GM23338 (cell line): ENCODE measurements around the gene DHX58. TPM values are rescaled to one million over a fixed set of nuclear protein-coding genes. Genes with fewer than 3 reads are reported as not detected.

Experiments
- ATAC-seq: fragments of 200-7000 bp; cut with Tn5 transposase; 3 replicates; pipeline ENCODE4 v1.9.1; 2020
- DNase-seq: peaks from one replicate; pipeline ENCODE4 v3.0.0-alpha.2; 2015; ENCODE audit warnings: low spot score
- H2AFZ ChIP-seq: fragments of 200-600 bp; sonication (generic); 2 replicates; pipeline ENCODE4 v1.8.0; 2016; ENCODE audit warnings: antibody characterized with exemption, mild to moderate bottlenecking, moderate library complexity
- H3F3A ChIP-seq: fragments of 200-600 bp; sonication (generic); replicated peaks from 2 replicates; pipeline ENCODE4 v1.8.0; 2017; ENCODE audit warnings: antibody characterized with exemption, mixed run types, low read depth
- H3K27ac ChIP-seq: fragments of 200-600 bp; sonication (generic); 2 replicates; pipeline ENCODE4 v1.6.1; 2016; ENCODE audit warnings: low read depth
- H3K27me3 ChIP-seq: fragments of 200-600 bp; sonication (generic); 2 replicates; pipeline ENCODE4 v1.8.0; 2016; ENCODE audit warnings: mild to moderate bottlenecking, mixed run types, moderate library complexity; ENCODE audit not compliant: insufficient read depth
- H3K36me3 ChIP-seq: fragments of 200-600 bp; sonication (generic); 2 replicates; pipeline ENCODE4 v1.8.0; 2016; ENCODE audit warnings: mild to moderate bottlenecking; ENCODE audit not compliant: insufficient read depth
- H3K4me1 ChIP-seq: fragments of 200-600 bp; sonication (generic); 2 replicates; pipeline ENCODE4 v1.8.0; 2016; ENCODE audit warnings: mild to moderate bottlenecking, moderate library complexity; ENCODE audit not compliant: insufficient read depth
- H3K4me2 ChIP-seq: fragments of 200-600 bp; sonication (generic); 2 replicates; pipeline ENCODE4 v1.7.1; 2017; ENCODE audit warnings: mixed run types
- H3K4me3 ChIP-seq: fragments of 200-600 bp; sonication (generic); 2 replicates; pipeline ENCODE4 v1.6.1; 2016; ENCODE audit warnings: mixed run types
- H3K79me2 ChIP-seq: fragments of 200-600 bp; sonication (generic); replicated peaks from 2 replicates; pipeline ENCODE4 v1.8.0; 2017; ENCODE audit warnings: mild to moderate bottlenecking; ENCODE audit not compliant: insufficient read depth
- H3K9me2 ChIP-seq: fragments of 200-600 bp; sonication (generic); 2 replicates; pipeline ENCODE4 v1.8.0; 2017; ENCODE audit not compliant: insufficient read depth
- H4K20me1 ChIP-seq: fragments of 200-600 bp; sonication (generic); replicated peaks from 2 replicates; pipeline ENCODE4 v1.8.0; 2017; ENCODE audit warnings: mild to moderate bottlenecking; ENCODE audit not compliant: insufficient read depth
- H3K27ac Mint-ChIP-seq: 2 replicates; pipeline ENCODE4 v1.8.0; 2020; ENCODE audit warnings: inconsistent platforms, mild to moderate bottlenecking, moderate library complexity, mixed read lengths
- H3K27me3 Mint-ChIP-seq: 3 replicates; pipeline ENCODE4 v1.8.0; 2022; ENCODE audit warnings: low read depth, mild to moderate bottlenecking, moderate library complexity, mixed read lengths, inconsistent platforms; ENCODE audit not compliant: insufficient read depth, poor library complexity
- H3K36me3 Mint-ChIP-seq: 3 replicates; pipeline ENCODE4 v1.8.0; 2021; ENCODE audit warnings: low read depth, mild to moderate bottlenecking, inconsistent platforms, moderate library complexity, mixed read lengths
- H3K4me1 Mint-ChIP-seq: 3 replicates; pipeline ENCODE4 v1.8.0; 2020; ENCODE audit warnings: mild to moderate bottlenecking, inconsistent platforms, mixed read lengths
- H3K4me3 Mint-ChIP-seq: 3 replicates; pipeline ENCODE4 v1.8.0; 2021; ENCODE audit warnings: moderate library complexity, mild to moderate bottlenecking, inconsistent platforms, mixed read lengths
- H3K9me3 Mint-ChIP-seq: 3 replicates; pipeline ENCODE4 v1.8.0; 2020; ENCODE audit warnings: moderate library complexity, mild to moderate bottlenecking, inconsistent platforms, mixed read lengths
- CREB1 ChIP-seq: fragments of 250-450 bp; sonication (Bioruptor Pico); IDR thresholded peaks from 2 replicates; pipeline ENCODE4 v1.5.0; 2020; ENCODE audit warnings: low read depth, mild to moderate bottlenecking, moderate library complexity
- EZH2 ChIP-seq: fragments of 200-600 bp; sonication (generic); IDR thresholded peaks from one replicate; pipeline ENCODE4 v1.8.0; 2017; ENCODE audit warnings: antibody characterized with exemption, mild to moderate bottlenecking, low read depth; ENCODE audit not compliant: unreplicated experiment
- EZH2phosphoT487 ChIP-seq: fragments of 200-600 bp; sonication (generic); IDR thresholded peaks from one replicate; pipeline ENCODE4 v1.8.1; 2018; ENCODE audit warnings: antibody characterized with exemption; ENCODE audit not compliant: unreplicated experiment
- JUNB ChIP-seq: IDR thresholded peaks from one replicate; pipeline ENCODE4 v1.6.1; 2016; ENCODE audit warnings: antibody characterized with exemption; ENCODE audit not compliant: unreplicated experiment
- NANOG ChIP-seq: IDR thresholded peaks from 2 replicates; pipeline ENCODE4 v1.6.1; 2016; ENCODE audit warnings: antibody characterized with exemption, borderline replicate concordance
- POLR2AphosphoS5 ChIP-seq: IDR thresholded peaks from 2 replicates; pipeline ENCODE4 v1.6.1; 2016; ENCODE audit warnings: antibody characterized with exemption, low read depth
- STAT1 ChIP-seq: IDR thresholded peaks from one replicate; pipeline ENCODE4 v1.6.1; 2016; ENCODE audit warnings: antibody characterized with exemption; ENCODE audit not compliant: unreplicated experiment
- ZNF114 ChIP-seq: fragments of 250-450 bp; sonication (Bioruptor Pico); IDR thresholded peaks from 2 replicates; pipeline ENCODE4 v1.5.0; 2020; ENCODE audit warnings: mild to moderate bottlenecking, moderate library complexity
- ZNF331 ChIP-seq: fragments of 250-450 bp; sonication (Bioruptor Pico); IDR thresholded peaks from 2 replicates; pipeline ENCODE4 v1.5.0; 2020; ENCODE audit warnings: low read depth, mild to moderate bottlenecking, moderate library complexity
- ZNF462 ChIP-seq: fragments of 250-450 bp; sonication (Bioruptor Pico); IDR thresholded peaks from 2 replicates; pipeline ENCODE4 v1.5.0; 2020; ENCODE audit warnings: mild to moderate bottlenecking, moderate library complexity
- polyA plus RNA-seq: library from polyadenylated mRNA; unstranded; fragments of >200 nt; fragmentation: Nextera tagmentation; extraction: Ambion mirVana; gene quantifications from 2 replicates; pipeline ENCODE4 v1.2.1, GENCODE V29; 2016
- total RNA-seq: library from RNA; depleted of rRNA; stranded (reverse); fragments of >200 nt; shearing (Covaris generic); gene quantifications from 2 replicates; pipeline ENCODE4 v1.2.3, GENCODE V29; 2014
- TF ChIP-seq, protein P1 (sequence below): IDR thresholded peaks from 2 replicates; pipeline ENCODE4 v1.6.1; 2016; ENCODE audit warnings: antibody characterized with exemption
- TF ChIP-seq, protein P2 (sequence below), 2 experiments: fragments of 200-600 bp in 1 of 2; sonication (generic) in 1 of 2; conservative IDR thresholded peaks; 2 replicates each; pipeline versions ENCODE4 v1.5.1 to v1.6.1; 2016 to 2017; ENCODE audit warnings: antibody characterized with exemption in 2 of 2, low read depth in 2 of 2, mild to moderate bottlenecking in 2 of 2, moderate library complexity in 1 of 2
- TF ChIP-seq, protein P3 (sequence below): IDR thresholded peaks from one replicate; pipeline ENCODE4 v1.6.1; 2018; ENCODE audit warnings: antibody characterized with exemption; ENCODE audit not compliant: unreplicated experiment

The DHX58 gene
- total and polyA plus RNA-seq, 2 experiments from 2014 or later, result 4.1 to 6.6 TPM

- TF ChIP-seq CREB1 (no peak), STAT1 (no peak), JUNB (no peak), NANOG (no peak), ZNF114 (CRISPR knock-in tag) (no peak), EZH2phosphoT487 (no peak), ZNF331 (CRISPR knock-in tag) (no peak), ZNF462 (CRISPR knock-in tag) (no peak), EZH2 (no peak), POLR2AphosphoS5 (no peak)
- TF ChIP-seq, protein P1, sequence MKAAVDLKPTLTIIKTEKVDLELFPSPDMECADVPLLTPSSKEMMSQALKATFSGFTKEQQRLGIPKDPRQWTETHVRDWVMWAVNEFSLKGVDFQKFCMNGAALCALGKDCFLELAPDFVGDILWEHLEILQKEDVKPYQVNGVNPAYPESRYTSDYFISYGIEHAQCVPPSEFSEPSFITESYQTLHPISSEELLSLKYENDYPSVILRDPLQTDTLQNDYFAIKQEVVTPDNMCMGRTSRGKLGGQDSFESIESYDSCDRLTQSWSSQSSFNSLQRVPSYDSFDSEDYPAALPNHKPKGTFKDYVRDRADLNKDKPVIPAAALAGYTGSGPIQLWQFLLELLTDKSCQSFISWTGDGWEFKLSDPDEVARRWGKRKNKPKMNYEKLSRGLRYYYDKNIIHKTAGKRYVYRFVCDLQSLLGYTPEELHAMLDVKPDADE, result no peak
- TF ChIP-seq, protein P2, sequence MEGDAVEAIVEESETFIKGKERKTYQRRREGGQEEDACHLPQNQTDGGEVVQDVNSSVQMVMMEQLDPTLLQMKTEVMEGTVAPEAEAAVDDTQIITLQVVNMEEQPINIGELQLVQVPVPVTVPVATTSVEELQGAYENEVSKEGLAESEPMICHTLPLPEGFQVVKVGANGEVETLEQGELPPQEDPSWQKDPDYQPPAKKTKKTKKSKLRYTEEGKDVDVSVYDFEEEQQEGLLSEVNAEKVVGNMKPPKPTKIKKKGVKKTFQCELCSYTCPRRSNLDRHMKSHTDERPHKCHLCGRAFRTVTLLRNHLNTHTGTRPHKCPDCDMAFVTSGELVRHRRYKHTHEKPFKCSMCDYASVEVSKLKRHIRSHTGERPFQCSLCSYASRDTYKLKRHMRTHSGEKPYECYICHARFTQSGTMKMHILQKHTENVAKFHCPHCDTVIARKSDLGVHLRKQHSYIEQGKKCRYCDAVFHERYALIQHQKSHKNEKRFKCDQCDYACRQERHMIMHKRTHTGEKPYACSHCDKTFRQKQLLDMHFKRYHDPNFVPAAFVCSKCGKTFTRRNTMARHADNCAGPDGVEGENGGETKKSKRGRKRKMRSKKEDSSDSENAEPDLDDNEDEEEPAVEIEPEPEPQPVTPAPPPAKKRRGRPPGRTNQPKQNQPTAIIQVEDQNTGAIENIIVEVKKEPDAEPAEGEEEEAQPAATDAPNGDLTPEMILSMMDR (conservative IDR thresholded peaks at IDR 0.05; ENCODE audit: low read depth in 2 of 2), result no peak
- TF ChIP-seq, protein P3, sequence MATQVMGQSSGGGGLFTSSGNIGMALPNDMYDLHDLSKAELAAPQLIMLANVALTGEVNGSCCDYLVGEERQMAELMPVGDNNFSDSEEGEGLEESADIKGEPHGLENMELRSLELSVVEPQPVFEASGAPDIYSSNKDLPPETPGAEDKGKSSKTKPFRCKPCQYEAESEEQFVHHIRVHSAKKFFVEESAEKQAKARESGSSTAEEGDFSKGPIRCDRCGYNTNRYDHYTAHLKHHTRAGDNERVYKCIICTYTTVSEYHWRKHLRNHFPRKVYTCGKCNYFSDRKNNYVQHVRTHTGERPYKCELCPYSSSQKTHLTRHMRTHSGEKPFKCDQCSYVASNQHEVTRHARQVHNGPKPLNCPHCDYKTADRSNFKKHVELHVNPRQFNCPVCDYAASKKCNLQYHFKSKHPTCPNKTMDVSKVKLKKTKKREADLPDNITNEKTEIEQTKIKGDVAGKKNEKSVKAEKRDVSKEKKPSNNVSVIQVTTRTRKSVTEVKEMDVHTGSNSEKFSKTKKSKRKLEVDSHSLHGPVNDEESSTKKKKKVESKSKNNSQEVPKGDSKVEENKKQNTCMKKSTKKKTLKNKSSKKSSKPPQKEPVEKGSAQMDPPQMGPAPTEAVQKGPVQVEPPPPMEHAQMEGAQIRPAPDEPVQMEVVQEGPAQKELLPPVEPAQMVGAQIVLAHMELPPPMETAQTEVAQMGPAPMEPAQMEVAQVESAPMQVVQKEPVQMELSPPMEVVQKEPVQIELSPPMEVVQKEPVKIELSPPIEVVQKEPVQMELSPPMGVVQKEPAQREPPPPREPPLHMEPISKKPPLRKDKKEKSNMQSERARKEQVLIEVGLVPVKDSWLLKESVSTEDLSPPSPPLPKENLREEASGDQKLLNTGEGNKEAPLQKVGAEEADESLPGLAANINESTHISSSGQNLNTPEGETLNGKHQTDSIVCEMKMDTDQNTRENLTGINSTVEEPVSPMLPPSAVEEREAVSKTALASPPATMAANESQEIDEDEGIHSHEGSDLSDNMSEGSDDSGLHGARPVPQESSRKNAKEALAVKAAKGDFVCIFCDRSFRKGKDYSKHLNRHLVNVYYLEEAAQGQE, result no peak
- no peak overlapping the region for H3K4me2 ChIP-seq
- DNase-seq, result no peak
- no peaks in the 10 kb centered on the region for H3K36me3 ChIP-seq
- no peaks in the 10 kb centered on the region for H3F3A ChIP-seq
- H4K20me1 ChIP-seq, result no peaks in the 10 kb centered on the region
- H3K27ac Mint-ChIP-seq, result no peak overlapping the region
- no peaks in the 10 kb centered on the region for H3K9me3 Mint-ChIP-seq
- H3K27me3 ChIP-seq, result no peaks in the 10 kb centered on the region
- H3K27ac ChIP-seq, result no peak overlapping the region
- H3K4me3 Mint-ChIP-seq, result no peak overlapping the region
- H3K36me3 Mint-ChIP-seq, result no peaks in the 10 kb centered on the region; the same call in 2 of the 3 replicates
- peaks cover 20% of the 10 kb centered on the region for H3K27me3 Mint-ChIP-seq
- no peak overlapping the region for H3K4me3 ChIP-seq
- no peak overlapping the region for H2AFZ ChIP-seq
- H3K4me1 ChIP-seq, result peaks cover 26% of the 10 kb centered on the region
- no peaks in the 10 kb centered on the region for H3K79me2 ChIP-seq
- H3K9me2 ChIP-seq, result no peaks in the 10 kb centered on the region
- H3K4me1 Mint-ChIP-seq, result peaks cover 43% of the 10 kb centered on the region
- ATAC-seq, result no peak
Measured at GRCh38 chr17:42058063-42058462, 54.5 kb downstream of the DHX58 start.
